Body of pancreas (tissue), 4 donors: ENCODE results near the gene CD48. TPM values are rescaled to one million over a fixed set of nuclear protein-coding genes. Genes with fewer than 3 reads are reported as not detected.

ENCODE experiments used
- ATAC-seq: fragments of 150-250 bp; one replicate; pipeline ENCODE4 v1.9.1; 2016
- DNase-seq, 4 donors: peaks; one replicate each; pipeline ENCODE4 v3.0.0-alpha.2; 2019
- H3K27ac ChIP-seq, 4 donors: fragments of 200-600 bp; sonication (generic); 1 replicate in 3 of 4; 2 replicates in 1 of 4; pipeline versions ENCODE4 v1.5.1 to v1.6.1; 2016 to 2019; ENCODE audit warnings: mild to moderate bottlenecking in 1 of 4, mixed read lengths in 1 of 4, moderate library complexity in 1 of 4
- H3K27me3 ChIP-seq, 2 donors: fragments of 200-600 bp; sonication (generic); one replicate each; pipeline ENCODE4 v1.6.0; 2016; ENCODE audit warnings: mild to moderate bottlenecking in 1 of 2
- H3K36me3 ChIP-seq, 2 donors: fragments of 200-600 bp; sonication (generic); replicated peaks in 1 of 2; 2 replicates each; pipeline ENCODE4 v1.5.1; 2016; ENCODE audit warnings: low read depth in 2 of 2; ENCODE audit not compliant: insufficient read depth in 1 of 2
- H3K4me1 ChIP-seq: fragments of 200-600 bp; sonication (generic); one replicate; pipeline ENCODE4 v1.6.0; 2016
- H3K4me3 ChIP-seq, 2 donors: fragments of 200-600 bp; sonication (generic); 1 replicate in 1 of 2; 2 replicates in 1 of 2; pipeline ENCODE4 v1.5.1; 2016 to 2019
- H3K9me3 ChIP-seq, 3 donors: fragments of 200-600 bp; sonication (generic); 1 replicate in 2 of 3; 2 replicates in 1 of 3; pipeline ENCODE4 v1.5.1; 2016
- CTCF ChIP-seq, 7 experiments: fragments of 450-650 bp in 4 of 7; fragments of 200-600 bp in 3 of 7; sonication (generic) in 3 of 7; IDR thresholded peaks; one replicate each; pipeline ENCODE4 v1.5.1; 2016 to 2019; ENCODE audit warnings: antibody characterized with exemption in 7 of 7
- POLR2A ChIP-seq, 3 donors: fragments of 450-650 bp; IDR thresholded peaks; one replicate each; pipeline ENCODE4 v1.6.1; 2016; ENCODE audit warnings: antibody characterized with exemption in 3 of 3, mild to moderate bottlenecking in 2 of 3
- WGBS, 2 donors: methylation state at CpG; one replicate each; pipeline ENCODE4 v1.1.5; 2017; 5-methylcytosine and 5-hydroxymethylcytosine counted together
- intact Hi-C: fragments of 100-400 bp; cut with DNase I; formaldehyde crosslinking; loops from one replicate; pipeline ENCODE4 v1.15.1; 2023
- total RNA-seq, 2 donors: library from RNA; depleted of rRNA; stranded (reverse); fragments of >200 nt; gene quantifications; one replicate each; pipeline ENCODE4 v1.1.0, GENCODE V29; 2016

Gene CD48
- total RNA-seq, 2 donors from 2014 or later: 2.3 to 5.7 TPM

- H3K27ac ChIP-seq: no peak overlapping the region
- no peaks in the 10 kb centered on the region for H3K4me1 ChIP-seq
- TF ChIP-seq POLR2A (IDR thresholded peaks at IDR 0.05) (no peak), CTCF (IDR thresholded peaks at IDR 0.05) (no peak)
- H3K27me3 ChIP-seq: no peaks in the 10 kb centered on the region
- H3K36me3 ChIP-seq: no peaks in the 10 kb centered on the region
- no peaks in the 10 kb centered on the region for H3K9me3 ChIP-seq
- no peak overlapping the region for H3K4me3 ChIP-seq
- 39 to 46% methylated on average over 1 of the region's 1 CpG for WGBS, 2 donors
- ATAC-seq (no peak), DNase-seq (no peak)
- intact Hi-C loops: no loop called here
Observed at GRCh38 chr1:160745551-160745950, 33.9 kb upstream of the CD48 start.

GRCh38 chr1:160744852-160745520, 33.4 kb upstream of the CD48 start:
- DNase-seq (no peak), ATAC-seq (no peak)
- intact Hi-C loops: no loop called here
- no peaks in the 10 kb centered on the region for H3K4me1 ChIP-seq
- no peaks in the 10 kb centered on the region for H3K36me3 ChIP-seq
- 60 to 65% methylated on average over 5 of the region's 5 CpGs for WGBS, 2 donors
- no peak overlapping the region for H3K4me3 ChIP-seq
- H3K27ac ChIP-seq: no peak overlapping the region
- no peak for TF ChIP-seq POLR2A (IDR thresholded peaks at IDR 0.05)
- no peak for TF ChIP-seq CTCF (IDR thresholded peaks at IDR 0.05)
- H3K9me3 ChIP-seq: no peaks in the 10 kb centered on the region
- H3K27me3 ChIP-seq: no peaks in the 10 kb centered on the region

GRCh38 chr1:160744199-160744851, 32.7 kb upstream of the CD48 start:
- TF ChIP-seq POLR2A (IDR thresholded peaks at IDR 0.05) (no peak), CTCF (IDR thresholded peaks at IDR 0.05) (no peak)
- H3K4me1 ChIP-seq: no peaks in the 10 kb centered on the region
- ATAC-seq: no peak
- H3K36me3 ChIP-seq: no peaks in the 10 kb centered on the region
- intact Hi-C loops: no loop called here
- DNase-seq: no peak
- no peak overlapping the region for H3K4me3 ChIP-seq
- H3K27ac ChIP-seq: no peak overlapping the region
- 63 to 69% methylated on average over 7 of the region's 7 CpGs for WGBS, 2 donors
- H3K9me3 ChIP-seq: no peaks in the 10 kb centered on the region
- H3K27me3 ChIP-seq: no peaks in the 10 kb centered on the region

- no peaks in the 10 kb centered on the region for H3K27me3 ChIP-seq
- H3K36me3 ChIP-seq: no peaks in the 10 kb centered on the region
- H3K4me1 ChIP-seq: no peaks in the 10 kb centered on the region
- H3K27ac ChIP-seq: no peak overlapping the region
- TF ChIP-seq CTCF (IDR thresholded peaks at IDR 0.05): no peak
- H3K9me3 ChIP-seq: no peaks in the 10 kb centered on the region
- ATAC-seq (no peak), DNase-seq (no peak)
- 65 to 69% methylated on average over 3 of the region's 3 CpGs for WGBS, 2 donors
- intact Hi-C loops: no loop called here
- H3K4me3 ChIP-seq: no peak overlapping the region
Observed at GRCh38 chr1:160743266-160743665, 31.6 kb upstream of the CD48 start.
